ENCODE data around the gene RAD54L2. TPM values are rescaled to one million over a fixed set of nuclear protein-coding genes. Genes with fewer than 3 reads are reported as not detected.

The RAD54L2 gene
- total and polyA plus RNA-seq, 9 of the 15 experiments (the other 6 are each of a cell fraction or from before 2014, with no cell fraction given) = 1.3 to 12.2 (median 5.4) TPM

GRCh38 chr3:51538459-51539290 is at the start of gene RAD54L2 (continued):
- TF ChIP-seq ZNF75A (CRISPR knock-in tag; IDR thresholded peaks at IDR 0.05) (no peak), KDM2B (CRISPR knock-in tag; IDR thresholded peaks at IDR 0.05) (no peak), BCOR (IDR thresholded peaks at IDR 0.05) (peak; percentile 44; the same call in 1 of the 2 replicates), ZFP36 (IDR thresholded peaks at IDR 0.05; ENCODE audit: low read depth, low read length, partially characterized antibody) (no peak), BCL6 (CRISPR knock-in tag; IDR thresholded peaks at IDR 0.05) (no peak), NFE2L1 (tag; IDR thresholded peaks at IDR 0.05; ENCODE audit: borderline replicate concordance, low read depth) (no peak), TAF7 (tag; IDR thresholded peaks at IDR 0.05) (peak; percentile 92), THRB (CRISPR knock-in tag; conservative IDR thresholded peaks at IDR 0.05) (no peak), ETS1 (conservative IDR thresholded peaks at IDR 0.05; ENCODE audit: control insufficient read depth, low read depth, low read length) (peak; percentile 53; the same call in 1 of the 2 replicates), FUS (optimal IDR thresholded peaks at IDR 0.05; ENCODE audit: low read depth, low read length) (peak; percentile 26), ZNF311 (CRISPR knock-in tag; IDR thresholded peaks at IDR 0.05) (no peak), ZNF24 (IDR thresholded peaks at IDR 0.05) (peak; percentile 66), PML (IDR thresholded peaks at IDR 0.05; ENCODE audit: low read length) (peak; percentile 38; the same call in 1 of the 2 replicates), EGR1 (conservative IDR thresholded peaks at IDR 0.05) (0 out of 2 replicates have a peak, but pooled peaks have one; percentile 10), ETV6 (IDR thresholded peaks at IDR 0.05; ENCODE audit: borderline replicate concordance in 1 of 2, low read depth in 2 of 2, low read length in 1 of 2) (no peak), ETV6 (CRISPR knock-in tag; IDR thresholded peaks at IDR 0.05; ENCODE audit: borderline replicate concordance) (no peak; the same call in 1 of the 2 replicates), ZNF175 (CRISPR knock-in tag; IDR thresholded peaks at IDR 0.05; ENCODE audit: low read depth) (no peak), CTBP1 (IDR thresholded peaks at IDR 0.05; ENCODE audit: borderline replicate concordance) (peak; percentile 85), ARID3A (IDR thresholded peaks at IDR 0.05; ENCODE audit: borderline replicate concordance, low read depth, low read length) (0 out of 2 replicates have a peak, but pooled peaks have one; percentile 17), TFE3 (CRISPR knock-in tag; IDR thresholded peaks at IDR 0.05) (no peak)

All from K562 (cell line).